ENCODE measurements around the gene TRIM47.

The TRIM47 gene

GRCh38 chr17:75840799-75841164 lies 37.6 kb downstream of the TRIM47 start:
- no peak overlapping the region for H3K4me3 ChIP-seq (ENCODE audit: low read depth, low read length)
- TF ChIP-seq, protein P1, sequence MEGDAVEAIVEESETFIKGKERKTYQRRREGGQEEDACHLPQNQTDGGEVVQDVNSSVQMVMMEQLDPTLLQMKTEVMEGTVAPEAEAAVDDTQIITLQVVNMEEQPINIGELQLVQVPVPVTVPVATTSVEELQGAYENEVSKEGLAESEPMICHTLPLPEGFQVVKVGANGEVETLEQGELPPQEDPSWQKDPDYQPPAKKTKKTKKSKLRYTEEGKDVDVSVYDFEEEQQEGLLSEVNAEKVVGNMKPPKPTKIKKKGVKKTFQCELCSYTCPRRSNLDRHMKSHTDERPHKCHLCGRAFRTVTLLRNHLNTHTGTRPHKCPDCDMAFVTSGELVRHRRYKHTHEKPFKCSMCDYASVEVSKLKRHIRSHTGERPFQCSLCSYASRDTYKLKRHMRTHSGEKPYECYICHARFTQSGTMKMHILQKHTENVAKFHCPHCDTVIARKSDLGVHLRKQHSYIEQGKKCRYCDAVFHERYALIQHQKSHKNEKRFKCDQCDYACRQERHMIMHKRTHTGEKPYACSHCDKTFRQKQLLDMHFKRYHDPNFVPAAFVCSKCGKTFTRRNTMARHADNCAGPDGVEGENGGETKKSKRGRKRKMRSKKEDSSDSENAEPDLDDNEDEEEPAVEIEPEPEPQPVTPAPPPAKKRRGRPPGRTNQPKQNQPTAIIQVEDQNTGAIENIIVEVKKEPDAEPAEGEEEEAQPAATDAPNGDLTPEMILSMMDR (conservative IDR thresholded peaks at IDR 0.05; ENCODE audit: low read depth, low read length): no peak
- no peak for DNase-seq (ENCODE audit: low read depth)

DNA sequence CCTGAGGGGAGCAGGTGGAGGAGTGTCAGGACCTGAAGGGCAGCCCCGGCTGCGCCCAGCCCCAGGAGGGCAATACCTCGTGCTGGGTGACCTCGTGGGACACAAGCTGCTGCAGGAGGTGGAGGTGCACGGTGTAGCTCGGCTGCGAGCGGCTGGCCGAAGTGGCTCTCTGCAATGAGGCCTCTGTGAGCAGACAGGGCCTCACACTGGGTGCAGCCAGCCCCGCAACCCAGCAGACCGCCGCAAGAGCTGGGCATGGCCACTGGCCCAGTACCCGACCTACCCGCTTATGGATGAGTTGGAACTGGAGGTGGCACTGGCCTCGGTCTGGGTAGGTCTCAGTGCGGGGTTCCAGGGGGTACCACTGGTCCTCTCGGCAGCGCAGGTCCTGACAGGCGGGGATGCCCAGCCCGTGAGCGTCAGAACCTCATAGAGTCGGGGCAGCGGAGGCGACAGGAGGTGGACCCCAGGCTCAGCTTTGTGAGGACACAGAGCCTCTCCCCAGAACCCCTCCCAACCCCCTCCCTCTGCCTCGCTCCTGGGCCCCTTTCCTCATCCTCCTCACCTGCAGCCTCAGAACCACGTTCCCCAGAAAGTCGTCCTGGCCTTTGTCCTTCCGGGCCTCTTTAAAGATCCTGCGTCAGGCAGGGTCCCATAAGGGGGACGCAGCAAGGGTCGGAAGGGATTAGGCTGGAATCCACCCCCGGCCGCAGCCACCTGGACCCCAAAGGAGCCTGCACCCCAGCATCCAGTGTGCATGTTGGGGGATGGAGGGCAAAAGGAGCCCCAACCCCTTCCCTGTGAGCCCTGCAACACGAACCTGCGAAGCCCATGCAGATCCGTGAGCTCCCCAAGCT lies 38.2 kb downstream of the TRIM47 start:
- no peak overlapping the region for H3K4me3 ChIP-seq (ENCODE audit: low read depth, low read length)

GRCh38 chr17:75838410-75838809 lies 40.0 kb downstream of the TRIM47 start:
- no peak for DNase-seq (ENCODE audit: low read depth)
- no peak overlapping the region for H3K4me3 ChIP-seq (ENCODE audit: low read depth, low read length)
- TF ChIP-seq, protein P1 (conservative IDR thresholded peaks at IDR 0.05; ENCODE audit: low read depth, low read length): no peak

More for the DNA sequence above, 38.2 kb downstream of the TRIM47 start:
- DNase-seq (ENCODE audit: low read depth): no peak
- TF ChIP-seq, protein P1 (conservative IDR thresholded peaks at IDR 0.05; ENCODE audit: low read depth, low read length): no peak

- TF ChIP-seq, protein P1 (conservative IDR thresholded peaks at IDR 0.05; ENCODE audit: low read depth, low read length): no peak
- no peak overlapping the region for H3K4me3 ChIP-seq (ENCODE audit: low read depth, low read length)
- no peak for DNase-seq (ENCODE audit: low read depth)
Observed at GRCh38 chr17:75837899-75838298, 40.5 kb downstream of the TRIM47 start.

- DNase-seq (ENCODE audit: low read depth): no peak
- TF ChIP-seq, protein P1 (conservative IDR thresholded peaks at IDR 0.05; ENCODE audit: low read depth, low read length): no peak
- H3K4me3 ChIP-seq (ENCODE audit: low read depth, low read length): no peak overlapping the region
Observed at GRCh38 chr17:75836605-75837004, 41.8 kb downstream of the TRIM47 start.

GRCh38 chr17:75835654-75835987 lies 42.8 kb downstream of the TRIM47 start:
- no peak for DNase-seq (ENCODE audit: low read depth)
- no peak overlapping the region for H3K4me3 ChIP-seq (ENCODE audit: low read depth, low read length)
- TF ChIP-seq, protein P1 (conservative IDR thresholded peaks at IDR 0.05; ENCODE audit: low read depth, low read length): no peak

Measured in choroid plexus epithelial cell (primary cell).